Medulla oblongata (tissue), 1 donor: ENCODE measurements around the gene ARSA.
A peak's percentile ranks its signal among the peaks of the same experiment; 100 is the strongest.

Experiments used
- DNase-seq: peaks from one replicate; pipeline ENCODE4 v3.0.0-alpha.2; 2015; ENCODE audit errors: extremely low spot score

ARSA gene

DNA sequence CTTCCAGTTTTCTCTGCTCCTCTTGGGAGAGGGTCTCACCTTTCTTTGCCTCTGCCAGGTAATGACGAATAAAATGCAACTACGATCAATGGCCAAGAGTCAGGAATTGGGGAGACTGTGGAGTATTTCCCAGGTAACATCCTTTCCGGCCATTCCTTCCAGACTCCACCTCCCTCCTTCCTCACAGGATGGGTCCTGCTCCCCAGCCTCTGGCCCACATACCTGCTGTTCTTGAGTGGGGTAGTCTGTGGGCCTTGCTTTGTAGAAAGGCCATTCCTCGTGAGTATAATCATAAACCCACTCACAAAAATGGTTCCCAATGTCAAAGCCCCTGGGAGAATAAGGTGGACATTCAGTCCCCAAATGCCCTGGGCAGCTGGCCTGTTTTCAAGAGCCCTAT is 48.2 kb downstream of the ARSA start:
- no peak for DNase-seq

DNA sequence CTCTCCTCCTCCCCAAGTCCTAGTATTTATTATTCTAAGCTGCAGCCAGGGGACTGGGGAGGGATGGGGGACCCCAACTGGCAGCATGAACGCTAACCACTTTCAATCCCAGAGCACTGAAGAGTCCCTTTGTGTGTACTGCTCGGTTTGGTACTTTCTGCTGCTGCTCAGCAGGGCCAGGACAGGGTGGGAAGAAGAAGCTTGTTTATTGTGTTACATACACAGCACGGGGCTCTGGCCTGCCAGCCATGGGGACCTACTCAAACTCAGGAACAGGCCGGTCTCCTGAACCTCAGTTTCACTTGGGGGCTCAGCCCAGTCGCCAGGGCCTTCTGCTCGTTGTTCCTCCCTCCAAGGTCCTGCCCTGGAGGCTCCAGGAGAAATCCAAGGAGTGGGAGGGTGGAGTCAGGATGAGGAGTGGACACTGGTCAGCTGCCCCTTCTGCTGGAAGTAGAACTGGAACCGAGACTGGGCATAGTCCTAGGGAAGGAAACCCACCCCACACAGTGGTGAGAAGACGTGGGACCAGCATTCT is 49.1 kb downstream of the ARSA start:
- DNase-seq: peak; percentile 49

DNA sequence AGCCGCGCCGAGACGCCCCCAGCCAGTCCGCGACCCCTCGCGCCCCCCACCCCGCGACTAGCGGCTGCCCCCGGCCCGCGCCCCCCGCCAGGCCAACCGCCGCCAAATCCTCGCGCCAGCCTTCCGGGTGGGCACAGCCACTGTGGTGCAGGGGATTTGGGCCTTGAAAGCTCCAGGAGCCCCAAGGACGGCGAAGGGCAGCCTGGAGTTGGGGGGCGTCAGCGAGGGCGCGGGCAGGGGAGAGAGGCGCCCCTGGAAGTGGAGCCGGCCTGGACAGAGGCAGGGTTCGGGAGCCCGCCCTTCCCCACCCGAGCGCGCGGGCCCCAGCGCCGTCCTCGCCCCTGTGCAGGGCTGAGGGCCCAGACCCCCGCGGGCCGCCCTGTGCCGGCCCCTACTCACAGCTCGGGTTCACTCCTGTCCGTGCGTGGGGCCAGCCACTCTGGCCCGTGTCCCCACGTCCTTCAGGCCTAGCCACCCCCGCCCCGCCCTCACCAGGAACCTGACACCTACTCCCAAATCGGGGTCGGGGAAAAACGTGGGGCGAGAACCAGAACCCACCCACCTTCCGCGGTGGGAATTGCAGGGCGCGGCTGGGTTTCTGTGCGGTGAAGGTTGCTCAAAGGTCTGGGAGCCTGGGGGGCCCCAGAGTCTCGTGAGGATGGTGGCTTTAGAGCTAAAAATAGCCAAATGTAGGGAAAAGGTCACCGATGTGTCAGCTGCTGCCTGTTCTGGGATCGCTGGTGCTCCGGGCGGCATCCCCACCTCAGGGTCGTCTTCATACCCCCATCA is 49.8 kb downstream of the ARSA start, which contains the start of gene CPT1B:
CPT1B (minus strand) TSS at position 441 of the 789 bp plus-strand sequence. CDS start 512 bp downstream, outside the sequence.
- DNase-seq: no peak

DNA sequence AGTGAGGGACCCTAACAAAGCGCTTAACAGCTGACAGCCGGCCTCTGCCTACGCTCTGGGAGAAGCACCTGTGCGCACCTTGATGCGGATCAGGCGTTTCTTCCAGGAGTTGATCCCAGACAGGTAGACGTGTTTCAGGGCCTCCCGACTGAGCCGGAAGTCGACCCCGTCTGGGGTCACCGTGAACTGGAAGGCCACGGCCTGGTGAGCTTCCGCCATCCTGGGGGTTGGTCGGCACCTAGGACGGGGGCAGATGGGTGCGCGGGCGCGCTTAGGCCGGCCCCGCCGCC is 50.3 kb downstream of the ARSA start:
- DNase-seq: no peak

DNA sequence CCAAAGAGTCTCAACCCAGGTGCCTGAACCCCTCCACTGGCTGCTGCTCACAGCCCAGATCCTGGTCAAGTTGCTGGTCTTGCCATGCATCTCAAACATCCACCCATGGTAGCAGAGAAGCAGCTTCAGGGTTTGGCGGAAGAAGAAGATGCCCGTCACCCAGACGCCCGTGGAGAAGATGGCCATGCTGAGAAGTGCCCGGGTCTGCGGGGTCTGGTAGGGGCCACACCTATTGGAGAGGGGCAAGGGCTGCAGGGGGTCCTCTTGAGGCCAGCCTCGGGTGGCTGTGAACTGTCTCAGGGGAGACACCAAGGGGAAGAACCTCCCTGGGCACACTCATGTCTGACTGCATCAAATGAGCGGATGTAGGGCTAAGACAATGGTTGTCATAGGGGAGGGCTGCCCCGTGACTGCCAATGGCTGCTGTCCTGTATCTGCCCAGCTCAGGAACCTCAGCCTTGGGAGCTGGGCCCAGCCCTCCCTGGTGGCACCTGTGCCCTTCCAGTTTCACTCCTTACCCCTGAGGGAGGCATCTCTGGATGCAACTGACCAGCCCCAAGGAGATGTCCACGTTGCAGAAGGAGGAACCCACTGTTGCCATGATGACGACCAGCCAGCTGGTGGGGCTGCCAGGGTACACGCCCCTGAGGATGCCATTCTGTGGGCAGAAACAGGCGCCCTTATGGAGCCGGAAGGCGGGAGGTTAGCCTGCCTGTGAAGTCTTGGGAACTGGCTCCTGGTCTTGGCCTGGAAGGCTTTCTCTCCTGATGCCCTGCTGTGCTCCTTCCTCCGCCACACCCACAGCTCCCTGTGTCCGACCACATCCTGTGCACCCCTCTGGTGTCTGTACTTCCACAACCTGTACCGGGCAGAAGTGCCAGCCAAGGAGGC is 50.9 kb downstream of the ARSA start:
- DNase-seq: no peak

DNA sequence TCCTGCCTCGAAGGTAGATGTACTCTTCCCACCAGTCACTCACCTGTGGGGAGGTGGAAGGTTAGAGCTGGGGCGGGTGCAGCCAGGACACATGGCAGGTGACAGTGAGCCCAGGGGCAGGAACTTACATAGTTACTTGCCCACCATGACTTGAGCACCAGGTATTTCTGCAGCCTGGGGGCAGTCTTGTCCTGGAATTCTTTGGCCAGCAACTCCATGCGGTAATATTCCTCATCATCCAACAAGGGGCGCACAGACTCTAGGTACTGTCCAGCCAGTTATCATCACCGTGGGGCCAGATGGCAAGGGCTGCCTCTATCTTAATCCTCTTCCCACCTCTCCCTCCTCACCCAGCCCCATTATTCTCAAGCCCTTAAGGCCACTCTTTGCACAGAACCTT is 51.9 kb downstream of the ARSA start:
- no peak for DNase-seq

DNA sequence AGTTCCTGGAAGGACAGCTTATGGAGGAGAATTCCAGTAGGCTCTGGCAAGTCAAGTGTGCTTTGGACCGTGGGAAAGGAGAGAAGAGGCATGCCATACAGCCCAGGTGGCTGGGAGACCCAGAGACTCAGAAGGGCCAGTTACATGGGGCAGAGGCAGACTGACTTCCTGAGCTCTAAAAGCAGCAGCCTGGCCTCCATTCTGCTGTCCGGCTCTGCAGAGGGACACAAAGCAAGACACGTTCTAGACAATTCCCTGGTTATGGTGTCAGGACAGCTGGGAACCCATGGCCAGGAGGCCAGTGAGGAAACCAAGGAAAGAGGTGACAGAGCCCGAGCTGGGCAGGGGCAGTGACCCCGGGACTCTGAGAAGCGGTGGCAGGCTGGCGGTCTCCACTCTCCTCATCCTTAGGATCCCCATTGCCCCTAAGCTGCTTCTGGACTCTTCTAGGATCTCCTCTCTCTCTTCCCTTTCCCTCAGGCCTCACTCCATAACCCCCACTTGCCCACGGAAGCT is 52.5 kb downstream of the ARSA start:
- DNase-seq: no peak
